CD8-positive, alpha-beta memory T cell (primary cell): ENCODE results near the gene ZMYND10. TPM values are rescaled to one million over a fixed set of nuclear protein-coding genes. Genes with fewer than 3 reads are reported as not detected.

Experiments used
- CTCF ChIA-PET: fragments of 350-600 bp; sonication (Branson Sonifier 250); formaldehyde crosslinking; loops from one replicate; lab custom pipeline; 2021; ENCODE audit warnings: antibody characterized with exemption; lab: Charles Lee
- POLR2A ChIA-PET: fragments of 350-600 bp; sonication (Branson Sonifier 250); formaldehyde crosslinking; loops from one replicate; lab custom pipeline; 2021; ENCODE audit warnings: antibody characterized with exemption; lab: Charles Lee
- DNase-seq, 5 donors: peaks; one replicate each; pipeline versions ENCODE4 v3.0.0 to v3.0.0-alpha.2; 2020 to 2022; ENCODE audit warnings: mixed read lengths in 1 of 5
- H3K27ac ChIP-seq: one replicate; pipeline ENCODE4 v1.7.0; 2013; ENCODE audit warnings: low read depth, mild to moderate bottlenecking, low read length, moderate library complexity
- H3K27me3 ChIP-seq: 2 replicates; pipeline ENCODE4 v1.7.0; 2013; ENCODE audit warnings: low read length, mild to moderate bottlenecking; ENCODE audit not compliant: insufficient read depth, poor library complexity, severe bottlenecking
- H3K36me3 ChIP-seq: 2 replicates; pipeline ENCODE4 v1.7.0; 2013; ENCODE audit warnings: mild to moderate bottlenecking, low read length, moderate library complexity; ENCODE audit not compliant: insufficient read depth
- H3K4me1 ChIP-seq: 2 replicates; pipeline ENCODE4 v1.7.0; 2013; ENCODE audit warnings: mild to moderate bottlenecking, low read length, moderate library complexity; ENCODE audit not compliant: insufficient read depth
- H3K4me3 ChIP-seq: 2 replicates; pipeline ENCODE4 v1.7.0; 2013; ENCODE audit warnings: mild to moderate bottlenecking, low read length
- H3K9me3 ChIP-seq: 2 replicates; pipeline ENCODE4 v1.7.0; 2013; ENCODE audit warnings: mild to moderate bottlenecking, low read length
- H3K27ac Mint-ChIP-seq, 8 donors: one replicate each; pipeline ENCODE4 v1.8.0; 2020 to 2021; ENCODE audit warnings: mixed read lengths in 8 of 8, mild to moderate bottlenecking in 6 of 8, inconsistent platforms in 3 of 8, moderate library complexity in 3 of 8
- H3K27me3 Mint-ChIP-seq, 2 donors: one replicate each; pipeline ENCODE4 v1.8.0; 2020 to 2021; ENCODE audit warnings: mixed read lengths in 2 of 2, mild to moderate bottlenecking in 1 of 2, moderate library complexity in 1 of 2
- H3K36me3 Mint-ChIP-seq, 3 donors: one replicate each; pipeline ENCODE4 v1.8.0; 2020 to 2021; ENCODE audit warnings: mixed read lengths in 3 of 3, inconsistent platforms in 1 of 3, mild to moderate bottlenecking in 1 of 3
- H3K4me1 Mint-ChIP-seq, 3 donors: one replicate each; pipeline ENCODE4 v1.8.0; 2020 to 2021; ENCODE audit warnings: mixed read lengths in 3 of 3, inconsistent platforms in 1 of 3, mild to moderate bottlenecking in 1 of 3
- H3K4me3 Mint-ChIP-seq, 7 donors: one replicate each; pipeline ENCODE4 v1.8.0; 2020 to 2021; ENCODE audit warnings: mixed read lengths in 7 of 7, mild to moderate bottlenecking in 6 of 7, moderate library complexity in 4 of 7, inconsistent platforms in 2 of 7
- H3K9me3 Mint-ChIP-seq, 5 donors: one replicate each; pipeline ENCODE4 v1.8.0; 2020 to 2022; ENCODE audit warnings: mixed read lengths in 5 of 5, mild to moderate bottlenecking in 3 of 5, moderate library complexity in 2 of 5, inconsistent platforms in 1 of 5
- polyA plus RNA-seq: library from polyadenylated mRNA; unstranded; fragments of 300-500 nt; fragmentation: Illumina TruSeq; gene quantifications from one replicate; pipeline ENCODE4 v1.2.3, GENCODE V29; 2021
- total RNA-seq, 2 experiments: library from RNA; stranded (reverse); gene quantifications; one replicate each; pipeline ENCODE4 v1.2.3, GENCODE V29; 2021

The ZMYND10 gene
- total and polyA plus RNA-seq, 3 experiments from 2014 or later = 0.97 to 1.3 (median 1.1) TPM

- ChIA-PET POLR2A (interaction anchor here (2.0 kb wide), 1 partner anchor 14 kb away, joined by 6 read pairs; no protein-coding TSS in a partner anchor), CTCF (interaction anchor here (1.1 to 2.0 kb wide), 6 partner anchors 9 to 128 kb away, joined by 3 to 9 read pairs (median 6); partner anchors contain the start of genes HYAL3 and NAA80)
- Histone ChIP-seq H3K27me3 (no peaks in the 10 kb centered on the region), H3K9me3 (no peaks in the 10 kb centered on the region), H3K36me3 (peaks cover 4% of the 10 kb centered on the region), H3K4me3 (no peak overlapping the region), H3K4me1 (peaks cover 29% of the 10 kb centered on the region), H3K27ac (no peak overlapping the region)
- peak overlapping the region in 6 of 7 donors; percentile 8 to 81 (median 46) for H3K4me3 Mint-ChIP-seq
- peaks cover 0 to 1% of the 10 kb centered on the region in 2 donors for H3K27me3 Mint-ChIP-seq
- no peaks in the 10 kb centered on the region for H3K9me3 Mint-ChIP-seq
- peaks cover 34 to 58% (median 43%) of the 10 kb centered on the region in 3 donors for H3K4me1 Mint-ChIP-seq
- DNase-seq = no peak
- peak overlapping the region in 6 of 8 donors; percentile 43 to 84 (median 70) for H3K27ac Mint-ChIP-seq
- H3K36me3 Mint-ChIP-seq = peaks cover 0 to 24% (median 0%) of the 10 kb centered on the region in 3 donors
Measured at GRCh38 chr3:50323092-50323600, 22.4 kb downstream of the ZMYND10 start.

- H3K9me3 ChIP-seq = no peaks in the 10 kb centered on the region
- H3K27me3 ChIP-seq = no peaks in the 10 kb centered on the region
- ChIA-PET CTCF (interaction anchor here (1.4 to 2.0 kb wide), 7 partner anchors 10 to 76 kb away, joined by 3 to 9 read pairs (median 5); partner anchors contain the start of genes CYB561D2, HYAL3, NAA80 and NPRL2), POLR2A (interaction anchor here (1.4 to 2.0 kb wide), 3 partner anchors 15 to 28 kb away, joined by 4 to 6 read pairs (median 4); partner anchors contain the start of genes CYB561D2, HYAL3, NAA80 and NPRL2)
- no peaks in the 10 kb centered on the region for H3K9me3 Mint-ChIP-seq
- H3K27me3 Mint-ChIP-seq = peaks cover 0 to 1% of the 10 kb centered on the region in 2 donors
- H3K36me3 Mint-ChIP-seq = peaks cover 0 to 21% (median 0%) of the 10 kb centered on the region in 3 donors
- peaks cover 33 to 59% (median 44%) of the 10 kb centered on the region in 3 donors for H3K4me1 Mint-ChIP-seq
- peaks cover 4% of the 10 kb centered on the region for H3K36me3 ChIP-seq
- H3K4me3 ChIP-seq = peak within 1 kb of the TSS; percentile 91
- no peak for DNase-seq
- H3K27ac ChIP-seq = peak within 1 kb of the TSS; percentile 88
- peaks cover 28% of the 10 kb centered on the region for H3K4me1 ChIP-seq
- H3K27ac Mint-ChIP-seq = peak within 1 kb of the TSS; percentile 78 to 98 (median 90)
- peak within 1 kb of the TSS; percentile 80 to 93 (median 87) for H3K4me3 Mint-ChIP-seq
Measured at GRCh38 chr3:50322386-50323091, 23.0 kb downstream of the ZMYND10 start, which contains the start of gene HYAL2. Gene HYAL2 (minus strand): TSS chr3:50322745. CDS start chr3:50320489, 2,256 bp downstream.

GRCh38 chr3:50322115-50322385 lies 23.5 kb downstream of the ZMYND10 start:
- peak overlapping the region in 6 of 7 donors; percentile 80 to 93 (median 86) for H3K4me3 Mint-ChIP-seq
- Histone ChIP-seq H3K27me3 (no peaks in the 10 kb centered on the region), H3K36me3 (peaks cover 4% of the 10 kb centered on the region), H3K4me3 (peak overlapping the region; percentile 91), H3K27ac (peak overlapping the region; percentile 88), H3K4me1 (peaks cover 28% of the 10 kb centered on the region), H3K9me3 (no peaks in the 10 kb centered on the region)
- H3K27me3 Mint-ChIP-seq = peaks cover 0 to 1% of the 10 kb centered on the region in 2 donors
- peaks cover 35 to 59% (median 44%) of the 10 kb centered on the region in 3 donors for H3K4me1 Mint-ChIP-seq
- ChIA-PET POLR2A (interaction anchor here (1.4 to 2.3 kb wide), 3 partner anchors 15 to 29 kb away, joined by 4 to 9 read pairs (median 4); partner anchors contain the start of genes CYB561D2, HYAL3, NAA80 and NPRL2), CTCF (interaction anchor here (1.4 to 2.0 kb wide), 6 partner anchors 10 to 28 kb away, joined by 3 to 9 read pairs (median 5); partner anchors contain the start of genes CYB561D2, HYAL3, NAA80 and NPRL2)
- DNase-seq = no peak
- H3K27ac Mint-ChIP-seq = peak overlapping the region in 1 of 8 donors; percentile 23
- H3K36me3 Mint-ChIP-seq = peaks cover 0 to 21% (median 0%) of the 10 kb centered on the region in 3 donors
- no peaks in the 10 kb centered on the region for H3K9me3 Mint-ChIP-seq

GRCh38 chr3:50321336-50322114 lies 24.0 kb downstream of the ZMYND10 start:
- H3K9me3 Mint-ChIP-seq = no peaks in the 10 kb centered on the region
- H3K4me3 Mint-ChIP-seq = peak overlapping the region; percentile 80 to 93 (median 87)
- peaks cover 0 to 19% (median 0%) of the 10 kb centered on the region in 3 donors for H3K36me3 Mint-ChIP-seq
- Histone ChIP-seq H3K4me3 (peak overlapping the region; percentile 91), H3K27ac (peak overlapping the region; percentile 88), H3K9me3 (no peaks in the 10 kb centered on the region), H3K4me1 (peaks cover 29% of the 10 kb centered on the region), H3K27me3 (no peaks in the 10 kb centered on the region), H3K36me3 (peaks cover 4% of the 10 kb centered on the region)
- H3K4me1 Mint-ChIP-seq = peaks cover 36 to 60% (median 44%) of the 10 kb centered on the region in 3 donors
- peak; percentile 70 to 84 (median 76) for DNase-seq
- ChIA-PET POLR2A (interaction anchor here (0.5 to 2.3 kb wide), 4 partner anchors 15 to 76 kb away, joined by 4 to 9 read pairs (median 4); partner anchors contain the start of genes CYB561D2, HYAL3, NAA80 and NPRL2), CTCF (interaction anchor here (1.4 to 2.0 kb wide), 6 partner anchors 11 to 29 kb away, joined by 3 to 9 read pairs (median 5); partner anchors contain the start of genes CYB561D2, HYAL3, NAA80 and NPRL2)
- peak overlapping the region in 7 of 8 donors; percentile 78 to 98 (median 91) for H3K27ac Mint-ChIP-seq
- H3K27me3 Mint-ChIP-seq = peaks cover 0 to 3% of the 10 kb centered on the region in 2 donors

GRCh38 chr3:50320853-50321335 lies 24.6 kb downstream of the ZMYND10 start:
- Mint-ChIP-seq H3K4me1 (peaks cover 37 to 62% (median 48%) of the 10 kb centered on the region in 3 donors), H3K4me3 (peak overlapping the region; percentile 85 to 94 (median 92)), H3K9me3 (no peaks in the 10 kb centered on the region), H3K36me3 (peaks cover 0 to 14% (median 2%) of the 10 kb centered on the region in 3 donors), H3K27me3 (peaks cover 0 to 3% of the 10 kb centered on the region in 2 donors), H3K27ac (peak overlapping the region; percentile 73 to 93 (median 87))
- ChIA-PET POLR2A (interaction anchor here (0.5 to 2.3 kb wide), 6 partner anchors 15 to 76 kb away, joined by 3 to 12 read pairs (median 4); partner anchors contain the start of genes CYB561D2, HYAL3, NAA80 and NPRL2), CTCF (interaction anchor here (1.0 to 2.0 kb wide), 7 partner anchors 16 to 74 kb away, joined by 3 to 9 read pairs (median 4); partner anchors contain the start of genes CYB561D2, HYAL3, NAA80 and NPRL2)
- Histone ChIP-seq H3K9me3 (no peaks in the 10 kb centered on the region), H3K4me1 (peaks cover 35% of the 10 kb centered on the region), H3K36me3 (peaks cover 2% of the 10 kb centered on the region), H3K27me3 (no peaks in the 10 kb centered on the region), H3K27ac (peak overlapping the region; percentile 88), H3K4me3 (peak overlapping the region; percentile 91)
- DNase-seq = peak in 4 of 5 donors; percentile 46 to 72 (median 54)

GRCh38 chr3:50319894-50320625 lies 25.5 kb downstream of the ZMYND10 start:
- H3K4me1 ChIP-seq = peaks cover 35% of the 10 kb centered on the region
- peaks cover 0 to 8% (median 2%) of the 10 kb centered on the region in 3 donors for H3K36me3 Mint-ChIP-seq
- H3K9me3 ChIP-seq = no peaks in the 10 kb centered on the region
- peak overlapping the region; percentile 91 for H3K4me3 ChIP-seq
- H3K27me3 ChIP-seq = no peaks in the 10 kb centered on the region
- H3K36me3 ChIP-seq = no peaks in the 10 kb centered on the region
- peak overlapping the region; percentile 85 to 94 (median 92) for H3K4me3 Mint-ChIP-seq
- H3K27ac Mint-ChIP-seq = peak overlapping the region in 5 of 8 donors; percentile 47 to 93 (median 79)
- peaks cover 41 to 68% (median 53%) of the 10 kb centered on the region in 3 donors for H3K4me1 Mint-ChIP-seq
- peaks cover 0 to 3% of the 10 kb centered on the region in 2 donors for H3K27me3 Mint-ChIP-seq
- no peaks in the 10 kb centered on the region for H3K9me3 Mint-ChIP-seq
- ChIA-PET POLR2A (interaction anchor here (0.5 to 5.2 kb wide), 4 partner anchors 14 to 34 kb away, joined by 3 to 31 read pairs (median 10); partner anchors contain the start of genes HYAL3 and NAA80), CTCF (interaction anchor here (1.0 to 2.0 kb wide), 4 partner anchors 9 to 73 kb away, joined by 3 to 8 read pairs (median 4); partner anchors contain the start of genes CYB561D2, NPRL2, RASSF1 and TUSC2)
- H3K27ac ChIP-seq = peak overlapping the region; percentile 88
- DNase-seq = no peak
